PC-3 (cell line): ENCODE results near the gene U2AF1L4. TPM values are rescaled to one million over a fixed set of nuclear protein-coding genes. Genes with fewer than 3 reads are reported as not detected.

ENCODE experiments used
- ATAC-seq: fragments of 200-7000 bp; cut with Tn5 transposase; 2 replicates; pipeline ENCODE4 v1.9.1; 2020; ENCODE audit warnings: mild to moderate bottlenecking, moderate library complexity
- BruUV-seq: library from RNA; stranded (reverse); fragments of 400-500 nt; replicated peaks from 2 replicates; lab custom pipeline; 2021; lab: Mats Ljungman, UMichigan
- CTCF ChIA-PET: fragments of 300-600 bp; sonication (Branson Sonifier 250); formaldehyde crosslinking; loops from one replicate; lab custom pipeline; 2022; ENCODE audit warnings: antibody characterized with exemption; lab: Charles Lee
- POLR2A ChIA-PET: fragments of 300-600 bp; sonication (Branson Sonifier 250); formaldehyde crosslinking; loops from one replicate; lab custom pipeline; 2022; ENCODE audit warnings: antibody characterized with exemption; ENCODE audit not compliant: unreplicated experiment; lab: Charles Lee
- DNase-seq: peaks from one replicate; pipeline ENCODE4 v3.0.0-alpha.2; 2015
- H2AFZ ChIP-seq: fragments of 300-600 bp; sonication (generic); 2 replicates; pipeline ENCODE4 v1.6.0; 2016; ENCODE audit warnings: antibody characterized with exemption, low read length
- H3F3A ChIP-seq: fragments of 300-600 bp; sonication (generic); one replicate; pipeline ENCODE4 v1.6.0; 2017; ENCODE audit warnings: antibody characterized with exemption, low read length, control low read depth, mild to moderate bottlenecking; ENCODE audit not compliant: unreplicated experiment
- H3K27ac ChIP-seq: fragments of 300-600 bp; sonication (generic); 2 replicates; pipeline ENCODE4 v1.5.1; 2016; ENCODE audit warnings: mild to moderate bottlenecking, low read length
- H3K27me3 ChIP-seq: fragments of 300-600 bp; sonication (generic); 2 replicates; pipeline ENCODE4 v1.6.1; 2016; ENCODE audit warnings: low read length, mixed read lengths
- H3K36me3 ChIP-seq: fragments of 300-600 bp; sonication (generic); 2 replicates; pipeline ENCODE4 v1.6.1; 2016; ENCODE audit warnings: low read depth, mixed run types, low read length, mixed read lengths
- H3K4me1 ChIP-seq: fragments of 300-600 bp; sonication (generic); 2 replicates; pipeline ENCODE4 v1.5.1; 2016; ENCODE audit warnings: low read length; ENCODE audit not compliant: insufficient read depth
- H3K4me2 ChIP-seq: fragments of 300-600 bp; sonication (generic); 2 replicates; pipeline ENCODE4 v1.6.0; 2016; ENCODE audit warnings: low read length
- H3K4me3 ChIP-seq: fragments of 300-600 bp; sonication (generic); 2 replicates; pipeline ENCODE4 v1.5.1; 2016; ENCODE audit warnings: mild to moderate bottlenecking, low read length, mixed read lengths
- H3K79me2 ChIP-seq: fragments of 300-600 bp; sonication (generic); 2 replicates; pipeline ENCODE4 v1.6.1; 2017; ENCODE audit warnings: low read length, mixed read lengths
- H3K9ac ChIP-seq: fragments of 300-600 bp; sonication (generic); 2 replicates; pipeline ENCODE4 v1.6.0; 2016; ENCODE audit warnings: mild to moderate bottlenecking, low read length
- H3K9me2 ChIP-seq: fragments of 300-600 bp; sonication (generic); replicated peaks from 2 replicates; pipeline ENCODE4 v1.6.1; 2016; ENCODE audit warnings: mixed run types, low read length, mixed read lengths
- H3K9me3 ChIP-seq: fragments of 300-600 bp; sonication (generic); 2 replicates; pipeline ENCODE4 v1.6.1; 2016; ENCODE audit warnings: low read length, mixed read lengths
- H4K20me1 ChIP-seq: fragments of 300-600 bp; sonication (generic); 2 replicates; pipeline ENCODE4 v1.6.1; 2016; ENCODE audit warnings: low read length, mixed read lengths
- CTCF ChIP-seq: fragments of 300-600 bp; sonication (generic); conservative IDR thresholded peaks from 2 replicates; pipeline ENCODE4 v1.5.1; 2017; ENCODE audit warnings: antibody characterized with exemption, low read depth, mild to moderate bottlenecking, low read length
- EZH2 ChIP-seq: fragments of 300-600 bp; sonication (generic); IDR thresholded peaks from one replicate; pipeline ENCODE4 v1.6.1; 2017; ENCODE audit warnings: antibody characterized with exemption, mild to moderate bottlenecking, low read length; ENCODE audit not compliant: unreplicated experiment
- EZH2phosphoT487 ChIP-seq: fragments of 300-600 bp; sonication (generic); IDR thresholded peaks from 2 replicates; pipeline ENCODE4 v1.6.1; 2018; ENCODE audit warnings: mild to moderate bottlenecking, antibody characterized with exemption, low read length, borderline replicate concordance
- intact Hi-C: fragments of 100-400 bp; cut with micrococcal nuclease; formaldehyde crosslinking; loops from 2 replicates; pipeline ENCODE4 v1.9.0; 2023
- total RNA-seq: library from RNA; depleted of rRNA; stranded (reverse); fragments of >200 nt; gene quantifications from 2 replicates; pipeline ENCODE4 v1.2.3, GENCODE V29; 2014

Gene U2AF1L4
- total RNA-seq, 1 experiment from 2014 or later = 7.8 TPM

- H3K4me1 ChIP-seq = peaks cover 7% of the 10 kb centered on the region
- 0 out of 2 replicates have a peak overlapping the region, but pooled peaks have one; percentile 17 for H3K9ac ChIP-seq
- CTCF ChIA-PET = no interaction called here
- H2AFZ ChIP-seq = no peak overlapping the region
- no peaks in the 10 kb centered on the region for H4K20me1 ChIP-seq
- no peaks in the 10 kb centered on the region for H3K27me3 ChIP-seq
- H3K9me2 ChIP-seq = no peaks in the 10 kb centered on the region
- H3K79me2 ChIP-seq = no peaks in the 10 kb centered on the region
- peak overlapping the region; percentile 98 for H3K4me2 ChIP-seq
- H3K4me3 ChIP-seq = peak overlapping the region; percentile 66
- no peak overlapping the region for H3K27ac ChIP-seq
- no peaks in the 10 kb centered on the region for H3K9me3 ChIP-seq
- no peak for DNase-seq
- H3F3A ChIP-seq = no peaks in the 10 kb centered on the region
- POLR2A ChIA-PET = interaction anchor here (0.6 kb wide), 1 partner anchor 36 kb away, joined by 3 read pairs; no protein-coding TSS in a partner anchor
- H3K36me3 ChIP-seq = no peaks in the 10 kb centered on the region
- BruUV-seq = no TSS peak
- no peak for ATAC-seq
- intact Hi-C loops = no loop called here
- TF ChIP-seq CTCF (no peak), EZH2phosphoT487 (no peak), EZH2 (no peak)
Measured at GRCh38 chr19:35776102-35776788, 31.0 kb upstream of the U2AF1L4 start.

- intact Hi-C loops = loop anchor here (2.0 kb wide), 1 partner anchor 35 kb away; no protein-coding TSS in a partner anchor
- Histone ChIP-seq H3K9ac (peak within 1 kb of the TSS; percentile 17; the same call in 1 of the 2 replicates), H3K9me3 (no peaks in the 10 kb centered on the region), H3K4me2 (peak within 1 kb of the TSS; percentile 98), H3K79me2 (no peaks in the 10 kb centered on the region), H3K9me2 (no peaks in the 10 kb centered on the region), H2AFZ (peak within 1 kb of the TSS; percentile 65), H3K4me1 (peaks cover 7% of the 10 kb centered on the region), H3F3A (no peaks in the 10 kb centered on the region), H4K20me1 (no peaks in the 10 kb centered on the region), H3K27me3 (no peaks in the 10 kb centered on the region), H3K4me3 (peak within 1 kb of the TSS; percentile 66), H3K27ac (no peak within 1 kb of the TSS), H3K36me3 (no peaks in the 10 kb centered on the region)
- TF ChIP-seq EZH2 (no peak), EZH2phosphoT487 (no peak), CTCF (no peak)
- BruUV-seq = no TSS peak
- POLR2A ChIA-PET = interaction anchor here (0.5 to 0.6 kb wide), 2 partner anchors 35 to 832 kb away, joined by 3 to 4 read pairs; no protein-coding TSS in a partner anchor
- ATAC-seq = peak; percentile 93
- peak; percentile 97 for DNase-seq
- CTCF ChIA-PET = no interaction called here
Measured at GRCh38 chr19:35775298-35776101, 30.3 kb upstream of the U2AF1L4 start, which contains the start of gene ARHGAP33. Gene ARHGAP33, plus strand, starts transcription at chr19:35775564. Its CDS starts 95 bp downstream, at chr19:35775659.
